A673 (cell line): ENCODE measurements around the gene PPP2R5E.

ENCODE experiments used
- EZH2 ChIP-seq: fragments of 200-600 bp; sonication (generic); IDR thresholded peaks from 2 replicates; pipeline ENCODE4 v1.6.1; 2017; ENCODE audit warnings: borderline replicate concordance, low read depth, mild to moderate bottlenecking, mixed read lengths, antibody characterized with exemption, low read length; ENCODE audit not compliant: poor library complexity, severe bottlenecking
- TF ChIP-seq, protein P1 (sequence below): fragments of 300-800, 200-600 bp; sonication (generic); conservative IDR thresholded peaks from 2 replicates; pipeline ENCODE4 v1.5.1; 2017; ENCODE audit warnings: low read depth, mild to moderate bottlenecking, antibody characterized with exemption, low read length, moderate library complexity, mixed read lengths

DNA sequence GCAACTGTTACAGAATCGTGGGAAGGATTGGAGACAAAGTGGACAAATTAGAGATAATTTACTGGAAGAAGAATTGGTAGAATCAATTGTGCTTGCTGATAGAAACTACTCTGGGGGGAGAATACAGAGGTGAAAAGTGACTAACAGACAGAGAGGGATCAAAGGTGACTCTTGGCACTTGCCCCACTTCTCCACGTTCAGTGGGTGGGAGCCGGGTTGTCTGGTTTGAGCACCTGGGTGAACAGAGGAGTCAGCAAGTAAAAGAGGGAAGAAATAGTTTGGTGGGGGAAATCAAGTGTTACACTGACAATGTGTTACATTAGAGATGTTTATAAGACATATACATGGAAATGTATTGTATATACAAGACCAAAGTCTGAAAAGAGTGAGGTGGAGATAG is 69.1 kb downstream of the PPP2R5E start:
- TF ChIP-seq EZH2 = no peak
- TF ChIP-seq, protein P1, sequence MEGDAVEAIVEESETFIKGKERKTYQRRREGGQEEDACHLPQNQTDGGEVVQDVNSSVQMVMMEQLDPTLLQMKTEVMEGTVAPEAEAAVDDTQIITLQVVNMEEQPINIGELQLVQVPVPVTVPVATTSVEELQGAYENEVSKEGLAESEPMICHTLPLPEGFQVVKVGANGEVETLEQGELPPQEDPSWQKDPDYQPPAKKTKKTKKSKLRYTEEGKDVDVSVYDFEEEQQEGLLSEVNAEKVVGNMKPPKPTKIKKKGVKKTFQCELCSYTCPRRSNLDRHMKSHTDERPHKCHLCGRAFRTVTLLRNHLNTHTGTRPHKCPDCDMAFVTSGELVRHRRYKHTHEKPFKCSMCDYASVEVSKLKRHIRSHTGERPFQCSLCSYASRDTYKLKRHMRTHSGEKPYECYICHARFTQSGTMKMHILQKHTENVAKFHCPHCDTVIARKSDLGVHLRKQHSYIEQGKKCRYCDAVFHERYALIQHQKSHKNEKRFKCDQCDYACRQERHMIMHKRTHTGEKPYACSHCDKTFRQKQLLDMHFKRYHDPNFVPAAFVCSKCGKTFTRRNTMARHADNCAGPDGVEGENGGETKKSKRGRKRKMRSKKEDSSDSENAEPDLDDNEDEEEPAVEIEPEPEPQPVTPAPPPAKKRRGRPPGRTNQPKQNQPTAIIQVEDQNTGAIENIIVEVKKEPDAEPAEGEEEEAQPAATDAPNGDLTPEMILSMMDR = no peak
